ENCODE measurements around the gene FAM3D. TPM values are rescaled to one million over a fixed set of nuclear protein-coding genes. Genes with fewer than 3 reads are reported as not detected.

The FAM3D gene
- total and polyA plus RNA-seq, 4 donors = 0.09 TPM; not detected in 3

GRCh38 chr3:58638591-58638990 is 28.0 kb downstream of the FAM3D start:
- H3K27me3 ChIP-seq (ENCODE audit: control insufficient read depth in 4 of 4, insufficient read depth in 4 of 4, low read length in 3 of 4) = no peaks in the 10 kb centered on the region
- peaks cover 0 to 2% (median 0%) of the 10 kb centered on the region in 4 donors for H3K4me1 ChIP-seq (ENCODE audit: control insufficient read depth in 4 of 4, insufficient read depth in 4 of 4, low read length in 3 of 4)
- H3K9me3 ChIP-seq (ENCODE audit: control insufficient read depth in 4 of 4, low read length in 3 of 4) = no peaks in the 10 kb centered on the region
- H3K36me3 ChIP-seq (ENCODE audit: control insufficient read depth in 4 of 4, insufficient read depth in 3 of 4, low read depth in 1 of 4, low read length in 3 of 4) = no peaks in the 10 kb centered on the region
- no peak for TF ChIP-seq GABPA (IDR thresholded peaks at IDR 0.05 in 1 of 2, conservative IDR thresholded peaks at IDR 0.05 in 1 of 2)
- no peak for TF ChIP-seq NR2F2 (IDR thresholded peaks at IDR 0.05)
- TF ChIP-seq, protein P1, sequence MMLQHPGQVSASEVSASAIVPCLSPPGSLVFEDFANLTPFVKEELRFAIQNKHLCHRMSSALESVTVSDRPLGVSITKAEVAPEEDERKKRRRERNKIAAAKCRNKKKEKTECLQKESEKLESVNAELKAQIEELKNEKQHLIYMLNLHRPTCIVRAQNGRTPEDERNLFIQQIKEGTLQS (IDR thresholded peaks at IDR 0.05) = no peak
- no peak for TF ChIP-seq YY1 (IDR thresholded peaks at IDR 0.05)
- no peak for TF ChIP-seq RXRA (IDR thresholded peaks at IDR 0.05)
- no peak for TF ChIP-seq EGR1 (IDR thresholded peaks at IDR 0.05; ENCODE audit: low read depth in 2 of 2)
- TF ChIP-seq JUND (IDR thresholded peaks at IDR 0.05) = no peak
- TF ChIP-seq SP1 (IDR thresholded peaks at IDR 0.05) = no peak
- no peak for TF ChIP-seq HNF4A (conservative IDR thresholded peaks at IDR 0.05)
- H3K4me3 ChIP-seq (ENCODE audit: low read depth in 1 of 3, low read length in 3 of 3) = no peak overlapping the region
- no peak for DNase-seq (ENCODE audit: low spot score)
- H3K27ac ChIP-seq (ENCODE audit: low read depth in 1 of 2, low read length in 2 of 2) = no peak overlapping the region
- no peak overlapping the region for H3K9ac ChIP-seq (ENCODE audit: low read depth in 1 of 2, low read length in 2 of 2)
- WGBS = 69% methylated on average over 6 of the region's 6 CpGs

- H3K27me3 ChIP-seq (ENCODE audit: control insufficient read depth in 4 of 4, insufficient read depth in 4 of 4, low read length in 3 of 4) = no peaks in the 10 kb centered on the region
- no peaks in the 10 kb centered on the region for H3K36me3 ChIP-seq (ENCODE audit: control insufficient read depth in 4 of 4, insufficient read depth in 3 of 4, low read depth in 1 of 4, low read length in 3 of 4)
- no peak overlapping the region for H3K9ac ChIP-seq (ENCODE audit: low read depth in 1 of 2, low read length in 2 of 2)
- H3K9me3 ChIP-seq (ENCODE audit: control insufficient read depth in 4 of 4, low read length in 3 of 4) = no peaks in the 10 kb centered on the region
- TF ChIP-seq GABPA (IDR thresholded peaks at IDR 0.05 in 1 of 2, conservative IDR thresholded peaks at IDR 0.05 in 1 of 2) (no peak), EGR1 (IDR thresholded peaks at IDR 0.05; ENCODE audit: low read depth in 2 of 2) (no peak), TAF1 (conservative IDR thresholded peaks at IDR 0.05) (no peak), HNF4G (IDR thresholded peaks at IDR 0.05) (no peak), JUND (IDR thresholded peaks at IDR 0.05) (no peak), YY1 (IDR thresholded peaks at IDR 0.05) (no peak), SP1 (IDR thresholded peaks at IDR 0.05) (no peak), MAX (IDR thresholded peaks at IDR 0.05) (no peak), RAD21 (IDR thresholded peaks at IDR 0.05) (no peak), ZBTB33 (IDR thresholded peaks at IDR 0.05) (no peak), REST (IDR thresholded peaks at IDR 0.05) (no peak), HNF4A (conservative IDR thresholded peaks at IDR 0.05) (no peak), FOXA2 (IDR thresholded peaks at IDR 0.05) (no peak), RXRA (IDR thresholded peaks at IDR 0.05) (no peak)
- TF ChIP-seq, protein P1 (IDR thresholded peaks at IDR 0.05) = no peak
- peaks cover 0 to 2% (median 0%) of the 10 kb centered on the region in 4 donors for H3K4me1 ChIP-seq (ENCODE audit: control insufficient read depth in 4 of 4, insufficient read depth in 4 of 4, low read length in 3 of 4)
- 83% methylated on average over 5 of the region's 5 CpGs for WGBS
- H3K27ac ChIP-seq (ENCODE audit: low read depth in 1 of 2, low read length in 2 of 2) = no peak overlapping the region
- H3K4me3 ChIP-seq (ENCODE audit: low read depth in 1 of 3, low read length in 3 of 3) = no peak overlapping the region
- DNase-seq (ENCODE audit: low spot score) = no peak
Observed at GRCh38 chr3:58637509-58637908, 29.1 kb downstream of the FAM3D start.
